PFSK-1 (cell line): ENCODE data around the gene TEKT5.

Experiments used
- FOXP2 ChIP-seq: optimal IDR thresholded peaks from 2 replicates; pipeline ENCODE3; 2011; ENCODE audit warnings: borderline replicate concordance, control low read depth, inconsistent platforms; ENCODE audit not compliant: insufficient read depth; ENCODE audit errors: extremely low read length, extremely low read depth
- POLR2AphosphoS5 ChIP-seq: IDR thresholded peaks from 2 replicates; pipeline ENCODE4 v1.6.1; 2012; ENCODE audit warnings: low read depth, mild to moderate bottlenecking, control low read depth, low read length, moderate library complexity
- REST ChIP-seq, 2 experiments: IDR thresholded peaks; 2 replicates each; pipeline versions ENCODE4 v1.6.1 to v1.8.0; 2011 to 2012; ENCODE audit warnings: low read depth in 2 of 2, low read length in 2 of 2, control low read depth in 1 of 2, inconsistent platforms in 1 of 2, mild to moderate bottlenecking in 1 of 2, moderate library complexity in 1 of 2; ENCODE audit not compliant: insufficient read depth in 1 of 2
- SIN3A ChIP-seq: IDR thresholded peaks from 2 replicates; pipeline ENCODE4 v1.6.1; 2012; ENCODE audit warnings: mild to moderate bottlenecking, low read length, moderate library complexity, borderline replicate concordance; ENCODE audit not compliant: insufficient read depth
- TAF1 ChIP-seq: IDR thresholded peaks from 2 replicates; pipeline ENCODE4 v1.6.1; 2012; ENCODE audit warnings: low read length, control low read depth, borderline replicate concordance; ENCODE audit not compliant: insufficient read depth

GRCh38 chr16:10587622-10588021 lies 107.1 kb downstream of the TEKT5 start:
- TF ChIP-seq POLR2AphosphoS5 (no peak), TAF1 (no peak), REST (IDR thresholded peaks at IDR 0.05; ENCODE audit: insufficient read depth in 1 of 2, low read depth in 2 of 2, low read length in 2 of 2) (no peak), SIN3A (no peak), FOXP2 (no peak)
